Lower lobe of right lung (tissue), 2 donors: ENCODE data around the gene ME2. TPM values are rescaled to one million over a fixed set of nuclear protein-coding genes. Genes with fewer than 3 reads are reported as not detected.

Experiments
- ATAC-seq, 2 donors: fragments of 200-7000 bp; cut with Tn5 transposase; one replicate each; pipeline ENCODE4 v1.9.1; 2020 to 2022; ENCODE audit warnings: mild to moderate bottlenecking in 2 of 2, moderate library complexity in 2 of 2
- DNase-seq: peaks from one replicate; pipeline ENCODE4 v3.0.0-alpha.2; 2020
- H3K27ac ChIP-seq: fragments of 200-600 bp; one replicate; pipeline ENCODE4 v1.8.0; 2022
- H3K27me3 ChIP-seq: fragments of 200-600 bp; one replicate; pipeline ENCODE4 v1.8.0; 2022; ENCODE audit warnings: low read depth
- H3K36me3 ChIP-seq: fragments of 200-600 bp; one replicate; pipeline ENCODE4 v1.8.0; 2022; ENCODE audit warnings: mild to moderate bottlenecking
- H3K4me1 ChIP-seq: fragments of 200-600 bp; one replicate; pipeline ENCODE4 v1.8.0; 2022
- H3K4me3 ChIP-seq: fragments of 200-600 bp; one replicate; pipeline ENCODE4 v1.8.0; 2022; ENCODE audit warnings: mild to moderate bottlenecking
- H3K9me3 ChIP-seq: fragments of 200-600 bp; one replicate; pipeline ENCODE4 v1.8.0; 2022
- intact Hi-C: fragments of 100-400 bp; cut with DNase I; formaldehyde crosslinking; loops from one replicate; pipeline ENCODE4 v1.11.0; 2022
- total RNA-seq: library from RNA; stranded (reverse); fragmentation: NEBNext Ultra II Directional; extraction: Animal tissue kit (Norgen Biotek cat#: 25700); gene quantifications from one replicate; pipeline ENCODE4 v1.2.1, GENCODE V29; 2021
- TF ChIP-seq, protein P1 (sequence below): fragments of 200-600 bp; IDR thresholded peaks from one replicate; pipeline ENCODE4 v1.8.0; 2022; ENCODE audit warnings: antibody characterized with exemption, mild to moderate bottlenecking
- donor health status: DM: no; HTN: yes; CAD: no; lungs with severe emphysema.

The ME2 gene
- total RNA-seq, 1 donor from 2014 or later, result 42.4 TPM

DNA sequence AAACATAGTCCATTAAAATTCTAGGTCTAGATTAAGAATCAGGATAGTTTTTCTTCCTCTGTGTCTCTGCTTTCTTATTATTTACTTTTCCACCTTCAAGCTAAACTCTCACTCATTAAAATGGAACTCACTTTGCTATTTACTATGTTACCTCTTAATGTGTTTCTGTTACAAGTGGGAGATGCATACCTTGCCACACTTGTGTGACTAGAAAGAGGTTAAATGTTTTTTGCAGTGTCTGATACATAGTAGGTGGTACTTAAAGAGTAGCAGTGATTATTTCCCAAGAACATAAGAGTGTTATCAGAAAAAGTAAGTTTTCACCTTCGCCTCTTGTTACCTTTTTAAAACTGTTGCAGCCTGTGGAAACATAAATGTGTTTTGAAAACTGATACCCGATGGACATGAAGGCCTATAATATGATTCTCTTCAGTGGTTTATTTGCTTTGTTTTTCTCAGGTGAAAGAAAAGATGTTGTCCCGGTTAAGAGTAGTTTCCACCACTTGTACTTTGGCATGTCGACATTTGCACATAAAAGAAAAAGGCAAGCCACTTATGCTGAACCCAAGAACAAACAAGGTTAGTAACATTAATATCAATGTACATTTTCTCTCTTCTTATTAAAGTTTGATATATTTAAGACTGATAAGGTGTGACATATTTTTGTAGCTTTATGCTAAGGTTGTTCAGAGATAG is 16.6 kb downstream of the ME2 start:
- DNase-seq, result no peak
- Histone ChIP-seq H3K4me1 (no peaks in the 10 kb centered on the region), H3K4me3 (no peak overlapping the region), H3K36me3 (peaks cover 13% of the 10 kb centered on the region), H3K27ac (no peak overlapping the region), H3K27me3 (no peaks in the 10 kb centered on the region), H3K9me3 (no peaks in the 10 kb centered on the region)
- intact Hi-C loops, result no loop called here
- TF ChIP-seq, protein P1, sequence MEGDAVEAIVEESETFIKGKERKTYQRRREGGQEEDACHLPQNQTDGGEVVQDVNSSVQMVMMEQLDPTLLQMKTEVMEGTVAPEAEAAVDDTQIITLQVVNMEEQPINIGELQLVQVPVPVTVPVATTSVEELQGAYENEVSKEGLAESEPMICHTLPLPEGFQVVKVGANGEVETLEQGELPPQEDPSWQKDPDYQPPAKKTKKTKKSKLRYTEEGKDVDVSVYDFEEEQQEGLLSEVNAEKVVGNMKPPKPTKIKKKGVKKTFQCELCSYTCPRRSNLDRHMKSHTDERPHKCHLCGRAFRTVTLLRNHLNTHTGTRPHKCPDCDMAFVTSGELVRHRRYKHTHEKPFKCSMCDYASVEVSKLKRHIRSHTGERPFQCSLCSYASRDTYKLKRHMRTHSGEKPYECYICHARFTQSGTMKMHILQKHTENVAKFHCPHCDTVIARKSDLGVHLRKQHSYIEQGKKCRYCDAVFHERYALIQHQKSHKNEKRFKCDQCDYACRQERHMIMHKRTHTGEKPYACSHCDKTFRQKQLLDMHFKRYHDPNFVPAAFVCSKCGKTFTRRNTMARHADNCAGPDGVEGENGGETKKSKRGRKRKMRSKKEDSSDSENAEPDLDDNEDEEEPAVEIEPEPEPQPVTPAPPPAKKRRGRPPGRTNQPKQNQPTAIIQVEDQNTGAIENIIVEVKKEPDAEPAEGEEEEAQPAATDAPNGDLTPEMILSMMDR, result no peak
- peak in 1 of 2 donors; percentile 64 for ATAC-seq

DNA sequence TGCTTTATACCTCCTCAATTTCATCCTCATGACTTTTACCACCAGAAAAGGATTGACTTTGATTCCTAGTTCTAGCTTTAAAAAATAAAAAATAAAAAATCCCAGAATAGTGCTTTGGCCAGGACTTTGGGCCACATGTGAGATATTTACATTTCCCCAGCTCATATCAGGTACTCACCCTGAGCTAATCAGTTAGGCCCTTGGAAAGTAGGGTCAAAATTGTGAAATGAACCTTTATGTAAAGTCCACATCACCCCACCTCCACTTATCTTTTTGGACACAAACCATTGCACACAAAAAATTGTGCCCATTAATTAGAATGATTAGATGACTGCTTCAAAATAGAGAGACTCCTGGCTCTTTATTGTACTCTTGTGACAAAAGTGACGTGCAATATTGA is 17.2 kb downstream of the ME2 start:
- Histone ChIP-seq H3K4me1 (no peaks in the 10 kb centered on the region), H3K27me3 (no peaks in the 10 kb centered on the region), H3K4me3 (no peak overlapping the region), H3K27ac (no peak overlapping the region), H3K9me3 (no peaks in the 10 kb centered on the region), H3K36me3 (peaks cover 13% of the 10 kb centered on the region)
- DNase-seq (no peak), ATAC-seq (peak in 1 of 2 donors; percentile 80)
- intact Hi-C loops, result no loop called here
- TF ChIP-seq, protein P1, result no peak

DNA sequence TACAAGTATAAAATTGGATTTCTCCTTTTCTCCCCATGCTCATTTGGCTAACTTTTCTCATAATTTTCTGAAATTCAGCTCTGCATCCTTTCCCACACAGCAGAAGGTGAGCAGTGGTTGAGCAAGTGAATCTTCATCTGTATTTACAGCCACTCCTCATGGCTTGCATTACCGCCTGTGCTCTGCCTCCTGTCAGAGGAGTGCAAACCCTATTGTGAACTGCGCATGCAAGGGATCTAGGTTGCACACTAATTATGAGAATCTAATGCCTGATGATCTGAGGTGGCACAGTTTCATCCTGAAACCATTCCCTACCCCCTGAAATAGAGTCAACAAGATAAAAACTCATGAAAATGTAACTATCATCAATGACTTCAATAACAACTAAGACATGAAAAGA is 20.0 kb downstream of the ME2 start:
- H3K27ac ChIP-seq, result no peak overlapping the region
- ATAC-seq (no peak), DNase-seq (no peak)
- H3K36me3 ChIP-seq, result peaks cover 13% of the 10 kb centered on the region
- no peak overlapping the region for H3K4me3 ChIP-seq
- intact Hi-C loops, result no loop called here
- no peaks in the 10 kb centered on the region for H3K4me1 ChIP-seq
- TF ChIP-seq, protein P1, result no peak
- no peaks in the 10 kb centered on the region for H3K9me3 ChIP-seq
- no peaks in the 10 kb centered on the region for H3K27me3 ChIP-seq

DNA sequence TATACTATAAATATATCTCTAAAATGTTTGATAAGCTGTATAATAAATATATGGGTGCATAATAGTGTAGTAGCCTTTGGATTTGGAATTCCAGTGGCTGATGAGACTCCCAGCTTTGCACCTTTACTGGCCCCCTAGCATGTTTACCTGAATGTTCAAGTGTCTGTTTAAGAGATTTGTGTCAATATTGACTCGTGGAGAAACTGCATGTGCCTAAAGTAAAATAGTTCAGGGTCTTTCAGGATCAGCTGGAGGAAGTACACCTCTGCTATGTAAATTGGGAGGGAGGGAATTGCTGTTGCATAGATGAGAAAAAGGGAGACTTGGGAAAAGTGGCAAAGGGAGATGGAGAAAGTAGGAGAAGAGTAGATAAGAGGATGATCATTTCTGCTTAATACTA is 23.9 kb downstream of the ME2 start:
- H3K4me3 ChIP-seq, result no peak overlapping the region
- no peaks in the 10 kb centered on the region for H3K9me3 ChIP-seq
- ATAC-seq, result peak in 1 of 2 donors; percentile 75
- peaks cover 14% of the 10 kb centered on the region for H3K36me3 ChIP-seq
- no peaks in the 10 kb centered on the region for H3K4me1 ChIP-seq
- H3K27ac ChIP-seq, result no peak overlapping the region
- no peak for DNase-seq
- intact Hi-C loops, result no loop called here
- H3K27me3 ChIP-seq, result no peaks in the 10 kb centered on the region
- TF ChIP-seq, protein P1, result no peak

DNA sequence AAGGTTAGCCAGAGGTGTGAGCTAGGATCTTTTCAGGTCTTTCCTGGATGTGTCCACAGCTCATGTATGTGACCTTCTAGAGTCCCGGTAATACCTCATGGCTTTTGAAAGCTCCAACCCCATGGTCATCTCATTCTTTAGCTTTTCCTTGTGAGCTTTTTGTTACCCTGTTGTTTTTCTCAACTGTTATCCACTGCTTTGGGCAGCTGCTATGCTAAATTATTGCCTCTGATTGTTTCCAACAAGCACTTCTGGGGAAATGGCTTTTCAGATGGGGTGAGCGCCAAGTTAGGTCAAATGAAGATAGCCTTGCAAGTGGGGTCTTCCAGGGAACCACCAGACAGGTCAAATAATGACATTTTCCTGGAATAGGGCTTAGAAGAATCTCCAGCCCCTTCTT is 27.9 kb downstream of the ME2 start:
- Histone ChIP-seq H3K4me3 (no peak overlapping the region), H3K27me3 (no peaks in the 10 kb centered on the region), H3K27ac (no peak overlapping the region), H3K4me1 (no peaks in the 10 kb centered on the region), H3K9me3 (no peaks in the 10 kb centered on the region), H3K36me3 (peaks cover 21% of the 10 kb centered on the region)
- intact Hi-C loops, result no loop called here
- ATAC-seq (no peak), DNase-seq (no peak)
- TF ChIP-seq, protein P1, result no peak
